GM12872 (cell line): ENCODE measurements around the gene PLLP.

Experiments
- TF ChIP-seq, protein P1 (sequence below): IDR thresholded peaks from 3 replicates; pipeline ENCODE4 v1.5.1; 2011; ENCODE audit warnings: low read depth, mild to moderate bottlenecking, low read length, moderate library complexity; ENCODE audit not compliant: insufficient read depth

The PLLP gene

DNA sequence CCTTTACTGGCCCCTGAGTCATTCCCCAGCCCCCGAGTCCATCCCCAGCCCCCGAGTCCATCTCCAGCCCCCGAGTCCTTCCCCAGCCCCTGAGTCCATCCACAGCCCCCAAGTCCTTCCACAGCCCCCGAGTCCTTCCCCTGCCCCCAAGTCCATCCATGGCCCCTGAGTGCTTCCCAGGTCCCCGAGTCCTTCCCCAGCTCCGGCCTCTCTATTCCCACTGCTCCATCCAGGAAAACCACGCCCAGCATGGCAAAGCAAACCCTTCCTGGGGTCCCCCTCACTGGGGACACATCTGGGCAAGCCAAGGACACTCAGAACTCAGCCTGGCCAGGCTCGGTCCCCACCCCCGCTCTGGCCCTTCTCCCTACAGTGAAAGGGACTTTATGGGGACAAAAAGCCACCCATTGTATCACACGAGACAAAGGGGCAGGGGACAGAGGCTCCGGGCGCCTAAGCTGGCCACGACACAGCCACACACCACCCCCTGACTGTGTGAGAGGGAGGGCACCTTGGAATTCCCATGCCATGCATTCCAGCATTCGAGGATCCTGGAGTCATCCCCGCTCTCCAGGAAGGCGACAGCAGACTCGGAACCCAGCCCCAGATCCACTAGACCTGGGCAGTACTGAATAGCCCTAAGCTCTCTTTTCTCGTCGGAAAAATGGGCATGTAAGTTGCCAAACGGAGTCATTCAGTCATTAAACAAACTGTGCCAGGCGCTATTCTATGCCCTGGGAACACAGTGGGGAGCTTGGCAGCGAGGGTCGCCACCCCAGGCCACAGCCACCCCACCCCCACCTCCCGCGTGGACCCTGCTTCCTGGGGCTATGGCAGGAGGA, 14.0 kb downstream of the PLLP start:
- TF ChIP-seq, protein P1, sequence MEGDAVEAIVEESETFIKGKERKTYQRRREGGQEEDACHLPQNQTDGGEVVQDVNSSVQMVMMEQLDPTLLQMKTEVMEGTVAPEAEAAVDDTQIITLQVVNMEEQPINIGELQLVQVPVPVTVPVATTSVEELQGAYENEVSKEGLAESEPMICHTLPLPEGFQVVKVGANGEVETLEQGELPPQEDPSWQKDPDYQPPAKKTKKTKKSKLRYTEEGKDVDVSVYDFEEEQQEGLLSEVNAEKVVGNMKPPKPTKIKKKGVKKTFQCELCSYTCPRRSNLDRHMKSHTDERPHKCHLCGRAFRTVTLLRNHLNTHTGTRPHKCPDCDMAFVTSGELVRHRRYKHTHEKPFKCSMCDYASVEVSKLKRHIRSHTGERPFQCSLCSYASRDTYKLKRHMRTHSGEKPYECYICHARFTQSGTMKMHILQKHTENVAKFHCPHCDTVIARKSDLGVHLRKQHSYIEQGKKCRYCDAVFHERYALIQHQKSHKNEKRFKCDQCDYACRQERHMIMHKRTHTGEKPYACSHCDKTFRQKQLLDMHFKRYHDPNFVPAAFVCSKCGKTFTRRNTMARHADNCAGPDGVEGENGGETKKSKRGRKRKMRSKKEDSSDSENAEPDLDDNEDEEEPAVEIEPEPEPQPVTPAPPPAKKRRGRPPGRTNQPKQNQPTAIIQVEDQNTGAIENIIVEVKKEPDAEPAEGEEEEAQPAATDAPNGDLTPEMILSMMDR: no peak

- TF ChIP-seq, protein P1: no peak
Observed at GRCh38 chr16:57268804-57269800, 15.4 kb downstream of the PLLP start.

- TF ChIP-seq, protein P1: no peak
Observed at GRCh38 chr16:57266531-57267260, 17.8 kb downstream of the PLLP start.

DNA sequence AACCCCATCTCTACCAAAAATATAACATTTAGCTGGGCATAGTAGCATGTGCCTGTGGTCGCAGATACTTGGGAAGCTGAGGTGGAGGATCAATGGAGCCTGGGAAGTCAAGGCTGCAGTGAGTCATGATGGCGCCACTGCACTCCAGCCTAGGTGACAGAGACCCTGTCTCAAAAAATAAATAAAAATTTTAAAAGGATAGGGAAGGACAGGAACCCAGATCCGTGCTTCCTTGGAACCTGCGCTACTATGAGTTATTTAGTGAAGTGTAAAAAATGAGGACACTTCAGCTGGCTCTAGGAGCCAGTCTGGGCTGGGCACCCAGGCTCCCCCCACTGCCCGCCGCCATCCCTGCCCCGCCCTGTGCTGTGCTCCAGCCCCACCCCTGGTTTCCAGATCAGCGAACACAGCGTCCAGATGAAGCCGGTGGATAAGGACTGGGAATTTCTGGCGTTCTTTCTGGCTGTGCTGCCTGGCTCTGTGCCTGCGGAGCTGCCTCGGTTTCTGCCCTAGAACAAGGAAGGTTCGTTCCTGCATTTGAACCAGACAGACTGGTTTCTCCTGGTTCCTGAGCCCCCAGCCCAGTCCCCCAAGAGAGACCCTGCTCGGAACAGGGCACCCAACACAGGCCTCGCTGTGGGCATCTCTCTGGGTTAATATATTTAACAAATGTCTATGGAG, 18.5 kb downstream of the PLLP start:
- TF ChIP-seq, protein P1: no peak

- TF ChIP-seq, protein P1: no peak
Observed at GRCh38 chr16:57264950-57265371, 19.5 kb downstream of the PLLP start.

GRCh38 chr16:57264381-57264780, 20.1 kb downstream of the PLLP start:
- TF ChIP-seq, protein P1: no peak
